Erythroblast (primary cell): Measurements from ENCODE around the gene OR8B3.

ENCODE experiments used
- DNase-seq, 2 experiments: peaks; one replicate each; lab custom pipeline; 2025; lab: John Stamatoyannopoulos, UW
- GATA1 ChIP-seq: IDR thresholded peaks from 2 replicates; pipeline ENCODE4 v1.6.1; 2011; ENCODE audit warnings: low read depth, mild to moderate bottlenecking, control low read depth, low read length, moderate library complexity
- POLR2A ChIP-seq: IDR thresholded peaks from 2 replicates; pipeline ENCODE4 v1.6.1; 2011; ENCODE audit warnings: mild to moderate bottlenecking, low read length

Gene OR8B3

GRCh38 chr11:124398924-124399323, at the start of gene OR8B3:
Gene OR8B3 (minus strand): TSS chr11:124399024. CDS start chr11:124397351, 1,673 bp downstream.
- TF ChIP-seq POLR2A (no peak), GATA1 (no peak)
- no peak for DNase-seq

- no peak for DNase-seq
These were observed 48.1 kb upstream of the OR8B3 start for GRCh38 chr11:124446916-124447315.

GRCh38 chr11:124445646-124446150, 46.9 kb upstream of the OR8B3 start, which contains the start of gene OR8B8:
Gene OR8B8 (minus strand): TSS chr11:124445696. CDS start chr11:124441085, 4,611 bp downstream.
- TF ChIP-seq GATA1 = no peak
- no peak for TF ChIP-seq POLR2A
- DNase-seq = no peak

More at GRCh38 chr11:124446916-124447315, 48.1 kb upstream of the OR8B3 start:
- TF ChIP-seq GATA1 (no peak), POLR2A (no peak)

- TF ChIP-seq GATA1 (no peak), POLR2A (no peak)
- DNase-seq = no peak
These were observed 44.0 kb upstream of the OR8B3 start for GRCh38 chr11:124442847-124443246.

GRCh38 chr11:124442442-124442841, 43.6 kb upstream of the OR8B3 start:
- TF ChIP-seq POLR2A (no peak), GATA1 (no peak)
- DNase-seq = no peak

GRCh38 chr11:124441519-124441918, 42.7 kb upstream of the OR8B3 start:
- TF ChIP-seq GATA1 = no peak
- no peak for TF ChIP-seq POLR2A
- DNase-seq = no peak

- no peak for TF ChIP-seq POLR2A
- TF ChIP-seq GATA1 = no peak
- DNase-seq = no peak
These were observed 42.3 kb upstream of the OR8B3 start for GRCh38 chr11:124441081-124441480.

GRCh38 chr11:124440608-124441007, 41.8 kb upstream of the OR8B3 start:
- DNase-seq = no peak
- no peak for TF ChIP-seq POLR2A
- TF ChIP-seq GATA1 = no peak

- DNase-seq = no peak
- TF ChIP-seq GATA1 (no peak), POLR2A (no peak)
These were observed 35.9 kb upstream of the OR8B3 start for GRCh38 chr11:124434699-124435098.

- TF ChIP-seq GATA1 (no peak), POLR2A (no peak)
These were observed 30.8 kb upstream of the OR8B3 start for GRCh38 chr11:124429599-124429998.

GRCh38 chr11:124424384-124424921, 25.6 kb upstream of the OR8B3 start, which contains the start of gene OR8B4:
Gene OR8B4 (minus strand): TSS chr11:124424871. CDS start chr11:124424871, 0 bp downstream.
- no peak for DNase-seq
- TF ChIP-seq POLR2A (no peak), GATA1 (no peak)

More at GRCh38 chr11:124429599-124429998, 30.8 kb upstream of the OR8B3 start:
- no peak for DNase-seq

- TF ChIP-seq POLR2A = no peak
- no peak for TF ChIP-seq GATA1
- DNase-seq = no peak
These were observed 22.2 kb upstream of the OR8B3 start for GRCh38 chr11:124421043-124421442.

- TF ChIP-seq POLR2A (no peak), GATA1 (no peak)
- peak; percentile 57 to 68 for DNase-seq
These were observed 16.6 kb upstream of the OR8B3 start for GRCh38 chr11:124415356-124415923.

- TF ChIP-seq POLR2A (no peak), GATA1 (no peak)
- no peak for DNase-seq
These were observed 11.1 kb upstream of the OR8B3 start for GRCh38 chr11:124409906-124410305.
